NCI-H2196 (cell line): ENCODE measurements around the gene RNF157.

ENCODE experiments used
- DNase-seq: peaks from one replicate; lab custom pipeline; 2025; ENCODE audit not compliant: unreplicated experiment; lab: John Stamatoyannopoulos, UW

RNF157 gene

GRCh38 chr17:76125922-76126321, 114.4 kb downstream of the RNF157 start:
- no peak for DNase-seq

- no peak for DNase-seq
These were observed 115.0 kb downstream of the RNF157 start for GRCh38 chr17:76125391-76125675.

GRCh38 chr17:76124582-76125390, 115.5 kb downstream of the RNF157 start:
- DNase-seq: no peak

- DNase-seq: no peak
These were observed 116.3 kb downstream of the RNF157 start for GRCh38 chr17:76123749-76124581.

GRCh38 chr17:76123191-76123499, 117.1 kb downstream of the RNF157 start:
- DNase-seq: no peak

GRCh38 chr17:76122431-76123190, 117.7 kb downstream of the RNF157 start:
- no peak for DNase-seq

- DNase-seq: no peak
These were observed 118.3 kb downstream of the RNF157 start for GRCh38 chr17:76121932-76122430.

- no peak for DNase-seq
These were observed 119.7 kb downstream of the RNF157 start for GRCh38 chr17:76120658-76121008.

- DNase-seq: no peak
These were observed 120.6 kb downstream of the RNF157 start for GRCh38 chr17:76119409-76120371.

- no peak for DNase-seq
These were observed 125.0 kb downstream of the RNF157 start for GRCh38 chr17:76115138-76115754.

GRCh38 chr17:76111956-76112355, 128.3 kb downstream of the RNF157 start:
- no peak for DNase-seq

GRCh38 chr17:76107509-76107908, 132.8 kb downstream of the RNF157 start:
- no peak for DNase-seq

GRCh38 chr17:76106703-76107102, 133.6 kb downstream of the RNF157 start:
- DNase-seq: no peak

- no peak for DNase-seq
These were observed 135.4 kb downstream of the RNF157 start for GRCh38 chr17:76104896-76105231.

- DNase-seq: no peak
These were observed 136.0 kb downstream of the RNF157 start for GRCh38 chr17:76104140-76104895.

- peak; percentile 99 for DNase-seq
These were observed 136.8 kb downstream of the RNF157 start, which contains the start of gene EXOC7 for GRCh38 chr17:76103274-76104139. TSS of gene EXOC7 (minus strand) at chr17:76103787. CDS start at chr17:76103692, 95 bp downstream.

GRCh38 chr17:76102944-76103273, 137.4 kb downstream of the RNF157 start:
- DNase-seq: no peak

- DNase-seq: no peak
These were observed 142.5 kb downstream of the RNF157 start for GRCh38 chr17:76097716-76098295.
